ENCODE data around the gene ANXA6. TPM values are rescaled to one million over a fixed set of nuclear protein-coding genes. Genes with fewer than 3 reads are reported as not detected.

Gene ANXA6
- total RNA-seq, 1 donor: 353 TPM

- Histone ChIP-seq H3K79me2 (ENCODE audit: insufficient read depth, low read length) (peaks cover 54% of the 10 kb centered on the region), H3K36me3 (ENCODE audit: insufficient read depth, low read length) (peaks cover 11% of the 10 kb centered on the region), H3K4me2 (ENCODE audit: insufficient read depth, low read length) (peak overlapping the region; percentile 97), H3K4me3 (ENCODE audit: insufficient read depth, low read length) (peak overlapping the region; percentile 99), H3K9me3 (ENCODE audit: low read depth, low read length) (no peaks in the 10 kb centered on the region), H3K27ac (ENCODE audit: low read depth, low read length) (peak overlapping the region; percentile 78), H4K20me1 (ENCODE audit: insufficient read depth, low read length) (peaks cover 27% of the 10 kb centered on the region), H3K4me1 (ENCODE audit: insufficient read depth, low read length) (peaks cover 37% of the 10 kb centered on the region), H2AFZ (ENCODE audit: low read length) (peak overlapping the region; percentile 97), H3K27me3 (ENCODE audit: insufficient read depth, low read length) (no peaks in the 10 kb centered on the region)
- no peak for TF ChIP-seq CTCF (IDR thresholded peaks at IDR 0.05; ENCODE audit: extremely low read depth, low read depth, low read length)
- no peak for DNase-seq (ENCODE audit: insufficient read length, low spot score, missing footprints)
These were observed 695 bp upstream of the ANXA6 start for GRCh38 chr5:151158287-151158661.

GRCh38 chr5:151156507-151157420, 815 bp downstream of the ANXA6 start:
- peaks cover 19% of the 10 kb centered on the region for H3K36me3 ChIP-seq (ENCODE audit: insufficient read depth, low read length)
- H3K4me1 ChIP-seq (ENCODE audit: insufficient read depth, low read length): peaks cover 44% of the 10 kb centered on the region
- H2AFZ ChIP-seq (ENCODE audit: low read length): peak overlapping the region; percentile 70
- peak overlapping the region; percentile 99 for H3K4me3 ChIP-seq (ENCODE audit: insufficient read depth, low read length)
- H4K20me1 ChIP-seq (ENCODE audit: insufficient read depth, low read length): peaks cover 42% of the 10 kb centered on the region
- no peaks in the 10 kb centered on the region for H3K27me3 ChIP-seq (ENCODE audit: insufficient read depth, low read length)
- no peak for DNase-seq (ENCODE audit: insufficient read length, low spot score, missing footprints)
- no peaks in the 10 kb centered on the region for H3K9me3 ChIP-seq (ENCODE audit: low read depth, low read length)
- peak overlapping the region; percentile 78 for H3K27ac ChIP-seq (ENCODE audit: low read depth, low read length)
- H3K79me2 ChIP-seq (ENCODE audit: insufficient read depth, low read length): peaks cover 69% of the 10 kb centered on the region
- TF ChIP-seq CTCF (IDR thresholded peaks at IDR 0.05; ENCODE audit: extremely low read depth, low read depth, low read length): peak; percentile 15
- peak overlapping the region; percentile 97 for H3K4me2 ChIP-seq (ENCODE audit: insufficient read depth, low read length)

- peak; percentile 94 for DNase-seq (ENCODE audit: insufficient read length, low spot score, missing footprints)
- peak overlapping the region; percentile 97 for H3K4me2 ChIP-seq (ENCODE audit: insufficient read depth, low read length)
- no peak for TF ChIP-seq CTCF (IDR thresholded peaks at IDR 0.05; ENCODE audit: extremely low read depth, low read depth, low read length)
- H3K4me1 ChIP-seq (ENCODE audit: insufficient read depth, low read length): peaks cover 52% of the 10 kb centered on the region
- H3K9me3 ChIP-seq (ENCODE audit: low read depth, low read length): no peaks in the 10 kb centered on the region
- peaks cover 25% of the 10 kb centered on the region for H3K36me3 ChIP-seq (ENCODE audit: insufficient read depth, low read length)
- peak overlapping the region; percentile 57 for H2AFZ ChIP-seq (ENCODE audit: low read length)
- H3K4me3 ChIP-seq (ENCODE audit: insufficient read depth, low read length): peak overlapping the region; percentile 99
- H3K79me2 ChIP-seq (ENCODE audit: insufficient read depth, low read length): peaks cover 77% of the 10 kb centered on the region
- H4K20me1 ChIP-seq (ENCODE audit: insufficient read depth, low read length): peaks cover 51% of the 10 kb centered on the region
- no peaks in the 10 kb centered on the region for H3K27me3 ChIP-seq (ENCODE audit: insufficient read depth, low read length)
- H3K27ac ChIP-seq (ENCODE audit: low read depth, low read length): peak overlapping the region; percentile 78
These were observed 1.6 kb downstream of the ANXA6 start for GRCh38 chr5:151155775-151156506.
